KOPT-K1 (cell line): Measurements from ENCODE around the gene GALNT7.

Experiments
- H3K27ac ChIP-seq: fragments of 200-600 bp; sonication (generic); 2 replicates; pipeline ENCODE4 v1.5.1; 2016; ENCODE audit warnings: antibody characterized with exemption, mild to moderate bottlenecking, low read depth, low read length; ENCODE audit not compliant: poor library complexity, severe bottlenecking
- H3K36me3 ChIP-seq: fragments of 200-600 bp; sonication (generic); 2 replicates; pipeline ENCODE4 v1.5.1; 2017; ENCODE audit warnings: antibody characterized with exemption, mild to moderate bottlenecking, low read length, moderate library complexity; ENCODE audit not compliant: insufficient read depth
- H3K9me3 ChIP-seq: fragments of 200-600 bp; sonication (generic); 2 replicates; pipeline ENCODE4 v1.5.1; 2017; ENCODE audit warnings: antibody characterized with exemption, low read length, mild to moderate bottlenecking; ENCODE audit not compliant: insufficient read depth, poor library complexity, severe bottlenecking

The GALNT7 gene

DNA sequence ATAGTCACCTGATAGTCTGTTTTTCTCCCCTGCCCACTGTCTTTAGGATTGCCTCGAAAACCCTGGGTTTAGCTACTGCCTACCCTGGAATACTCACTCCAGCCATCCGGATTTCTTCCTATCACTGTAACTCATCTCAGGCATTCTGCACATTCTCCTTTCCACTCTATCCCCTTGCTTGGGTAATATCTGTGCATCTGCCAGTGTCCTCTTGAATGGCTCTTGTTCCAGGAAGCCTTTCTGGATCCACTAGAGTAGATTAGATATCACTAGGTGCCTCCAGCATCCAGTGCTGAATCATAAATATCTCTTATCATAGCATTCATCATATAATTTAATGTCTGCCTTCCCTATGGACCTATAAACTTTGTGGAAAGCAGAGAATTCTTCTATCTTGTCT lies 17.1 kb upstream of the GALNT7 start:
- H3K27ac ChIP-seq = no peak overlapping the region
- no peaks in the 10 kb centered on the region for H3K36me3 ChIP-seq

DNA sequence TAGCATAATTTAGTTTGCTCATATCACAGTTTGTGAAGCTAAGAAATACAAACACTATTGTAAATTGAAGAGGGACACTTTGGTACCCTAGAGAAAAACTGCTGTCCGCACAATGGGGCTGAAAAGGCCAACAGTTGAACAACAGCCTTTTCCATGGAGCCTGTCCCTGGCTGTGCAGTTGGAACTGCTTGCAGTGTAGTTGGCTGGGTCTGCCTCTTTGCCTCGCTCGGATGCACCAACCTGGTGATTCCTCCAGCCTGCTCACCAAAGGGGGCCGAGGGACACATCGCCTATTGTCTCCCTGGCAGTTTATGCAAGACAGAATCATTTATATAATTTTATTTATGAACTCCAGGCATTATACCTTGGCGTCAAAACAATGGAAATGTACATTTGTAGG lies 16.5 kb upstream of the GALNT7 start:
- H3K9me3 ChIP-seq = no peaks in the 10 kb centered on the region
- H3K27ac ChIP-seq = no peak overlapping the region

More for the DNA sequence above, 17.1 kb upstream of the GALNT7 start:
- no peaks in the 10 kb centered on the region for H3K9me3 ChIP-seq

DNA sequence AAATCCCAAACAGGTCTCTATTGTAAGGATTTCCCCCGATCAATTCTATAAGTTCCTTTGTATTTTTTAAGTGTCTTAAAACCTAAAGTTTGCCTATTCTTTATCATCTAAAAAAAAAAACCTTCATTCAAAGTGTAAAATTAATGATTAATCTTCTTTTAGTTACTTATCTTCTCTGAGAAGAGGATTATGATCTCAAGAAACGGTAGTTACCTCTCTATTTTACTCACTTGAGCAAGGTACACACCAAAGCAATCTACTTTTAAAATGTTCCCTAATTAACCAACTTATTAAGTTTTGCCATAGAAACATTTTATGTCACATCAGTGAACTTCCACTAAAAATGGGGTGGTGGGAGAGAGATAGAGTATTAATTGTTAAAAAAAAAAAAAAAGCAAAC lies 15.2 kb upstream of the GALNT7 start:
- no peaks in the 10 kb centered on the region for H3K36me3 ChIP-seq
- H3K9me3 ChIP-seq = no peaks in the 10 kb centered on the region
- no peak overlapping the region for H3K27ac ChIP-seq

More for the DNA sequence above, 16.5 kb upstream of the GALNT7 start:
- no peaks in the 10 kb centered on the region for H3K36me3 ChIP-seq

DNA sequence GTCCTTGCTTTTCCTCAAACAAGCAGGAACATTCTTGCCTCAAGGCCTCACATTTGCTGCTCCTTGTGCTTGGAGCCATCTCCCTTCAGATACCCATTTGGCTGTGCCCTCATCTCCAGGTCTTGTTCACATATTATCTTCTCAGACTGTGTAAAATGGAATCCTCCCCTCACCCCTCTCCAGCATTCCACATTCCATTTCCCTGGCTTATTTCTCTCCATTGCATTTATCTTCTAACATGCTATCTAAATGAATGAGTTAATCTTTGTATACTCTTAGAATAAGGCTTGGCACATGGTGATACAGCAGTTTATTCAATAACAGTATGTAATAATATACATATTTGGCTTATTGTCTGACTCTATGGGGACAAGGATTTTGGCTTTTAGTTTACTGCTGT lies 8.8 kb upstream of the GALNT7 start:
- Histone ChIP-seq H3K9me3 (no peaks in the 10 kb centered on the region), H3K36me3 (no peaks in the 10 kb centered on the region), H3K27ac (no peak overlapping the region)

DNA sequence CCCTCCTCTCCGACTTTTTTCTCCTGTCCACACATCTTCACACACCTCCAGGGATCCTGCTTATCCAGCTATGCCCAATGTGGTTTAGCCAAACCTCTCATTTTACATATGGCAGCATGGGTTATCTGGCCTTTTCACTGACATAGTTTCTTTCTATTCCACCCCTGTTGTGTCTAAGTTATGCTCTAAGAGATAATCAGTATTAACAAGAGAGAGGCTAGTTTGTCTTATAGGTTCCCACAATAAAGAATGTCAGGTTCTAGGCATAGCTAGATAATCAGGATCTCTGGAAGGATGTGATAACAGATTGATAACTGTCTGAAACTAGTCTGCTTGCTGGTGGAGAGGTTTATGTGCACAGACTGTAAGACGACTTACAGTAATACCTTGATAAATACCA lies 7.7 kb upstream of the GALNT7 start:
- Histone ChIP-seq H3K27ac (no peak overlapping the region), H3K9me3 (no peaks in the 10 kb centered on the region), H3K36me3 (no peaks in the 10 kb centered on the region)

DNA sequence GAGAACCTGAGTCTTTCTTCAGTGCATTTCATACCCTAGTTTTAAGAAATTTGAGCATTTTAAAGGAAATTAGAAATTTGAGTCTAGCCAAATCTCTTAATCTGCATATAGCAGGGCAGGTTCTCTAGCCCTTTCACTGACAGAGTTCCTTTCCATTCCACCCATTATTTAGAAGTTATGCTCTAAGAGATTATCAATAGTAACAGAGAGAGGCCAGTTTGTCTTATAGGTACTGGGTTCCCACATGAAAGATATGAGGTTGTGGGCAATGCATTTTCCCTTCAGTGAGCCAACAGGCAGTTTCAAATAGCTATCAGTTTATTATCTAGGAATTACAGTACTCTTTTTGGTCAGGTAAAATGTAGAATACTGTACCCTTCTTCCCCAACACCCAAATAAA lies 7.3 kb upstream of the GALNT7 start:
- Histone ChIP-seq H3K36me3 (no peaks in the 10 kb centered on the region), H3K27ac (no peak overlapping the region), H3K9me3 (no peaks in the 10 kb centered on the region)

DNA sequence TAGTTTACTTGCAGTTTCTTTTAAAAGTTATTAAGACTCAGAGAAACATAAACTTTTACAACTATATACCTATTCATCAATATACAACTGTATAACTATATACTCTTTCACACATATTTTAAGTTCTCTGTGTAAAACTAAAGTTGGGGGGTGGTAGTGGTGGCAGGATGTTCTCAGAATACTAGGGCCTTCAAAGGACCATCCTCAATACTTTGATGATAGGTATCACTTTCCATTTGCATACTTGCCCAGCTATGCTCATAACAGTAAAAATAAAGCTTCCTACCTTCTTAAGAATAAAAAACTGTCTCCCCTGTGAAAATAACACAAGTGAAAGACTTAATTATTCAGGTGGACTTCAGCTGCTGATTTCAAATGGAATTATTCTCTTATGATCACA lies 2.9 kb upstream of the GALNT7 start:
- Histone ChIP-seq H3K27ac (no peak overlapping the region), H3K9me3 (no peaks in the 10 kb centered on the region), H3K36me3 (no peaks in the 10 kb centered on the region)

DNA sequence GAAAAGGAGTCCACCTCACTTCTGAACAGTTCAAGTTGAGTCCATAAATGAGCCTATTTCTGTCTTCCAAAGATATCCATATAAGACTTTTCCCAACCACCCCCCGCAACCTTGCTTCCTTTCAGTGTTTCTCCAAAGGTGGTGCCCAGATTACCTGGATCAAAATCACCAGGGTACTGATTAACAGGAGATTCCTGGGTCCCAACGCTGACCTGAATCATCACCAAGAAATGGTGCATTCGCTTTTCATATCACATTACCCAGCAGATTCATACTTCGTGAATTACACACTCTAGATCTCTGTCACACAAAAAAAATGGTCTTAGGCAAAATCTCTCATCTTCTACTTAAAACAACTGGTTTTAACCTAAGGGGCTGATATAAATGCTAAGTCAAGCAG lies 2.1 kb upstream of the GALNT7 start:
- Histone ChIP-seq H3K27ac (no peak overlapping the region), H3K9me3 (no peaks in the 10 kb centered on the region), H3K36me3 (no peaks in the 10 kb centered on the region)

DNA sequence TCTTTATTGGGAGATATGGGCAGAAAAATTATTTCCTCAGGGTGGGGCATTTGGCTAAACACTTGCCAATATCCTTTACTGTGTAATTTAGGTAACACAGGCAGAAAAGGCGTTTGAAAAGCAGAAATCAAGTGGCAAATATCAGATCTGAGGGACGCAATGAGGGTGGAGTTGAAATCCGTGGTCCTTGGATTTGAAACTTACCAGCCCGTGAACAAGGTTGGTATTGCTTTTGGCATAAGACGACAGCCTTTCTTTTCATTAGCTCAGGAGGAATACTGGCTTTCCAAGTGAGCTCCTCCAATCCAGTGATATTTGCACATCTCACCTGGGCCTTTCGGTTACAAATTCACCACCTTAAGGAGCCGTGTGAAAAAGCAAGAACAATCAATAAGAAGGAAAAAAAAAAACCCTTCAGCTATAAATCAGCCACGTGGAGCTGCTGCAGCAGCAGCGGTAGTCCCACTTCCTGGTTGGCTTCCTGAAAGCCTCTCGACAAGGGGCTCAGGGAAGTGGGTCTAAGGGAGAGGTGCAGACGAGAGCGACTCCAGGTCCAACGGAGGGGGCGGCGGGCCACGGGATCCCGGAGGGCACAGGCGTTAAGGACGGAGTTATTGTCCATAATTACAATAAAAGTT lies 734 bp upstream of the GALNT7 start:
- H3K27ac ChIP-seq = peak overlapping the region; percentile 84
- no peaks in the 10 kb centered on the region for H3K9me3 ChIP-seq
- H3K36me3 ChIP-seq = no peaks in the 10 kb centered on the region

DNA sequence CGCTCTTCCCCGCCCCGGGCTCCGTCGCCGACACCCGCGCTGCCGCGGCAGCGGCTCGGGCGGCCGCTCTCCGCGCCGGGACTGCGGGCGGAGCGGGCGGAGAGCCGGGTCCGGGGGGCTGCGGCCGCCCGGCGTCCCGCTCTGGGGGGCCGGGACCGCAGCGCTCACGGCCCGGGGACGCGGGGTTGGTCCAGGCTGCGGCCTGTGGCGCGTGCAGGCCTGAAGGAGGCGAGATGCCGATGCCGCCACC lies 492 bp downstream of the GALNT7 start:
- Histone ChIP-seq H3K9me3 (no peaks in the 10 kb centered on the region), H3K27ac (peak overlapping the region; percentile 84), H3K36me3 (no peaks in the 10 kb centered on the region)

DNA sequence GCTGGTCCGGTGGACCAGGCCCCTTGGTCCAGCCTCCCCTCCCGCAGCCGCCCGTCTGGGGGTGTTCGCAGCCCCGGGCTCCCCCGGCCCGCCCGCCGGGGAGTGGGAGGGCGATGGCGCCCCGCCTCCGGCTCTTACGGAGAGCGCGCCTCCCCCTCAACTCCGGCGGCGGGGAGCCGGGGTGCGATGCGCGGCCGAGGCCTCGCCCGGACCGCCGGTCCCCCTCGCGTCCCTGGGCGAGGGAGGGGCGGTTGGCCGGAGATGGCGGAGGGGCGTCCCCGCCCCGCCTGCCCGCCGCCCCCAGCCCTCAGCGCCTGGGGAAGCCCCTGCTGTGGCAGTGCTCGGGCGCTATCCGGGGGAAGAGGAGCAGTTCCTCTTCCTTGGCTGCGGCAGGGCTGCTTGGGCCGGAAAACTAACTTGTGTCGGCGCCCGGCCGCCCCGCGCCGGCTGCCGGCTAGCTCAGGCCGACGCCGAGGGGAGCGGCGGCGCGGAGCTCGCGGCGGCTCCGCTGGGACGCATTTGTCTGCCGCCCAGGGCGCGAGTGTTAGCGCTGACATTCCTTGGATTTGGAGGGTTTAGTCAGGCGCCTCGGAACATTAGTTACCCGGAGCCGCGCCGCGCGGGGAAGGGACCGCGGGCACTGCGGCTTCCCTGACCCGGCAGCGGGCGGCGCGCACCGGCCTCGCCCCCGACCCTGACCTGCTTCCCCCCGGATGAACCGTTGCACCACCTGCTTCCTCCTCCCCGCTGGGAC lies 994 bp downstream of the GALNT7 start:
- no peaks in the 10 kb centered on the region for H3K36me3 ChIP-seq
- H3K9me3 ChIP-seq = no peaks in the 10 kb centered on the region
- H3K27ac ChIP-seq = peak overlapping the region; percentile 84

DNA sequence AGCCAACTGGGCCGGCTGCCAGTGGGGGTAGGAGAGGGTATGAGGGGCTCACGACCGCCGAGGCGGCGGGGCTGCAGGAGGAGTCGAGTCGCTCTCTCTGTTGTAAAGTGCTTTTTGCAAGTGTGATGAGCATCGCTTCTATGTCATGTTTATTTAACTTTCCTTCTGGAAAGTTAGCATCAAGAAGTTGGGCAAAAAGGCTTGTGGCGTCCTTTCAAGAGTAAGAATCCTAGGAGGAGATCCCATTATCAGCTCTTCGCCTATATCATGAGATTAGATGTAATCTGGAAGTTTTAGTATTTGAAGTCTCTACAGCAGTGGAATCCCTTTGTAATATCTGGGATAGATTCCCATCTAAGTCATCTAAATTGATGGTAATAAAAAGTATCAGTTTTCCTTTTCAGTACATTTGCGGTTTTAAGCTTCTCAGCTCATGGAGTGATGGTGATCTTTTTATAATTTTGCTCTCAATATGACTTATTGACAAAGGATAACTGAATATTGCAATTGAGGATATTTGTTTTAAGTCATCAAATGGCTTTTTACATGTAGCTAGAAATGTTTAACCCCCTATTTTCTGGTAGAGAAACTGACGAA lies 1.7 kb downstream of the GALNT7 start:
- peak overlapping the region; percentile 84 for H3K27ac ChIP-seq
- H3K36me3 ChIP-seq = no peaks in the 10 kb centered on the region
- H3K9me3 ChIP-seq = no peaks in the 10 kb centered on the region

DNA sequence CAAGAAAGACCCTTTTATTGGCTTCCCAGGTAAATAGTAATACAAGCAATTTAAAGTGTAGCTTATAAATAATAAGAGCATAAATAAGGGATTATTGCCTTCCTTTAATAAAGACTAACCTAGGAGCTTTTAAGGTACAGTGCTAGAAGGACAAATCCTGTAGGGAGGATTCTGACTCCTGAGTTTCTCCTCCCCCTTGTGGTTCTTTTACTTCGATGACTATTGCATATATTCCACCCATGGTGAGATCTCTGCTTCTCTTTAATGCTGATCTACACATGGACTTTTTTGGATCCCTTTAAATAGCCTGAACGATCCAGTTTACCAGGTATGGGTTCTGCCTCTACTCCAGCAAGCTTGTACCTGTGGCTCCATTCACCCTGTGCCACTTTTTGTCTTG lies 2.5 kb downstream of the GALNT7 start:
- no peaks in the 10 kb centered on the region for H3K36me3 ChIP-seq
- no peaks in the 10 kb centered on the region for H3K9me3 ChIP-seq
- peak overlapping the region; percentile 84 for H3K27ac ChIP-seq

DNA sequence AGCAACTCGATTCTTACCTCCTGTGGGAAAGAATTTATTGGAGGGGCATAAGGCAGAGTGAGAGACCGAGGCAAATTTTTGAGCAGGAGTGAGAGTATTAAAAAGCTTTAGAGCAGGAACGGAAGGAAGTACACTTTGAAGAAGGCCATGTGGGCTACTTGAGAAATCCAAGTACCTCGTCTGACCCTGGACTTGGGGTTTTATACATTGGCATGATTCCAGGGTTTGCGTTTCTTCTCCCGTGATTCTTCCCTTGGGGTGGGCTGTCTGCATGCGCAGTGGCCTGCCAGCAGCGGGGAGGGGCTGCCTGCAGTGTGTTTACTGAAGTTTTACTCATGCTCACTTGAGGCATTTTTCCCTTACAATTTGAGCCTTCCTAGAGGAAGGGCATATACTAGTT lies 3.4 kb downstream of the GALNT7 start:
- no peaks in the 10 kb centered on the region for H3K36me3 ChIP-seq
- H3K27ac ChIP-seq = no peak overlapping the region
- no peaks in the 10 kb centered on the region for H3K9me3 ChIP-seq

DNA sequence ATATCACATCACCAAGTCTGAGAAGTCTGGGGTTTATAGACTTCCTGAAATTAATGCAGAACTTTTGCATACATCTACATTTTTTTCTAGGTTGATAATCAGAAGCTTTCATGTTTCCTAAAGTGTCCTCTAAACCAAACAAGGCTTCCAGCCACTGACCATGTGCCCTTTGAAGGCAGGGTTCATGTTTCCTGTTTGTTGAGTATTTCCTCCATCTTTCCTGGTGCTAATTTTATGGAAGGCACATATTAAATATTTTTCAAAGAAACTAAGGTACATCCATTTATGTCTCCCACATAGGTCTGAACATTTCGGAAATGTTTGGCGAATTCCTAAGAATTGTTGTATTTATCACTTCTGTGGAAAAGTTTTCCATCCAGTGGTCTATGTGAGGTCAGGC lies 5.6 kb downstream of the GALNT7 start:
- Histone ChIP-seq H3K36me3 (no peaks in the 10 kb centered on the region), H3K27ac (no peak overlapping the region), H3K9me3 (no peaks in the 10 kb centered on the region)

DNA sequence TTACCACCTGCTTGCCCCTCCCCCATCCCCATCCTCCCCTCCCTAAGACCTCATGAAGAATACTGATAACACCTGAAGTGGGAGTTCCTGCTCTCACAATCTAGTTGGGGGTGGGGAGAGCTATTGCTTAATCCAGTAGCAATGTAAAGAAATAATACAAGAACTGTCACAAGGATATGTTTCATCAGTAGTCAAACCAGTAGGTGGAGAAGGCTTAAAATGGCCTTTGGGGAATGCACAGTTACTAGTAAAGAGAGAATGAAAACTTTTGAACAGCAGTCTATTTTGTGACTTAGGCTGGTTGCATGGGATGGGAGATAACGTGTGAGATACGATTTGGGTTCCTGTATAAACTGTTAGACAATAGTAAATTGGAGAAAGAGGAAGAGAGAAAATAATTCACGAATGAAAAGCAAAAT lies 6.0 kb downstream of the GALNT7 start:
- Histone ChIP-seq H3K36me3 (no peaks in the 10 kb centered on the region), H3K27ac (no peak overlapping the region), H3K9me3 (no peaks in the 10 kb centered on the region)
